Ureter (tissue), 1 donor: ENCODE results near the gene CRYBA1. TPM values are rescaled to one million over a fixed set of nuclear protein-coding genes. Genes with fewer than 3 reads are reported as not detected.

Source experiments
- DNase-seq: peaks from one replicate; pipeline ENCODE4 v3.0.0-alpha.2; 2020; ENCODE audit warnings: low spot score
- total RNA-seq: library from RNA; stranded (reverse); gene quantifications from one replicate; pipeline ENCODE4 v1.2.4, GENCODE V29; 2023
- donor health status: DM: yes; HTN: yes; CAD: no.

The CRYBA1 gene
- total RNA-seq, 1 donor from 2014 or later: not detected

DNA sequence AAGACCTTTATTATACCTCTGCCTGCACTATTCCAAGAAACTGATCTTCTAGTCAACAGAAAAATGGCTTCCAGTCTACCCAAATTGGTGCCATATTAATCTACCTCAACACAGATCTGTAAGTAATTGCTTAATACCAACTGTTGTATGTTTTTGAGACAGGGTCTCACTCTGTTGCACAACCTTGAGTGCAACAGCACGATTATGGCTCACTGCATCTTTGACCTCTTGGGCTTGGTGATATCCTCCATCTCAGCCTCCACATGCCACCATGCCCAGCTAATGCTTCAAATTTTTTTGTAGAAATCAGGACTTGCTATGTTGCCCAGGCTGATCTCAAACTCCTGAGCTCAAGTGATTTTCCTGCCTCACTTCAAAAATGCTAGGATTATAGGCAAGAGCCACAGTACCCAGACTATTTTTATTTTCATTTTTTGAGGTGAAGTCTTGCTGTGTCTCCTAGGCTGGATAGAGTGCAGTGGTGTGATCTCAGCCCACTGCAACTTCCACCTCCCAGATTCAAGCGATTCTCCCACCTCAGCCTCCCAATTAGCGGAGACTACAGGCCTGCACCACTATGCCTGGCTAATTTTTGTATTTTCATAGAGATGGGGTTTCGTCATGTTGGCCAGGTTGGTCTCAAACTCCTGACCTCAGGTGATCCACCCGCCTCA is 32.9 kb downstream of the CRYBA1 start:
- no peak for DNase-seq

DNA sequence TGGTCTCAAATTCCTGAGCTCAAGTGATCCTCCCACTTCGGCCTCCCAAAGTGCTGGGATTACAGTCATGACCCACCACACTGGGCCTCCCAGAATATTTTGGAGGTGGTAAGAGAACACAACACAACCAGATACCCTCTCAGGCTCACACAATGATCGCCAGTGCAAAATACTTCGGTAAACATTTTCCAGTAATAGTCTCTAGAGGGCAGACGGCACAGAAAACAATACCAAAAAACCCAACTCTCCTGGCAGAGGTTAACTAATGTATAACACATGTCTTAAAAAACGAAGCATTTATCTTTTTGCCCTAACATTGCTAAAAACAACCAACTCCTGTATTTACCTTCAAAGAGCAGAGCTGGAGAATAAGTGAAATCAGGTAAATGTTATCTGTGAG is 36.8 kb downstream of the CRYBA1 start:
- DNase-seq: no peak

- no peak for DNase-seq
Measured at GRCh38 chr17:29283961-29284360, 37.3 kb downstream of the CRYBA1 start.

- DNase-seq: no peak
Measured at GRCh38 chr17:29289852-29290251, 43.2 kb downstream of the CRYBA1 start.

- no peak for DNase-seq
Measured at GRCh38 chr17:29291163-29291752, 44.6 kb downstream of the CRYBA1 start.

DNA sequence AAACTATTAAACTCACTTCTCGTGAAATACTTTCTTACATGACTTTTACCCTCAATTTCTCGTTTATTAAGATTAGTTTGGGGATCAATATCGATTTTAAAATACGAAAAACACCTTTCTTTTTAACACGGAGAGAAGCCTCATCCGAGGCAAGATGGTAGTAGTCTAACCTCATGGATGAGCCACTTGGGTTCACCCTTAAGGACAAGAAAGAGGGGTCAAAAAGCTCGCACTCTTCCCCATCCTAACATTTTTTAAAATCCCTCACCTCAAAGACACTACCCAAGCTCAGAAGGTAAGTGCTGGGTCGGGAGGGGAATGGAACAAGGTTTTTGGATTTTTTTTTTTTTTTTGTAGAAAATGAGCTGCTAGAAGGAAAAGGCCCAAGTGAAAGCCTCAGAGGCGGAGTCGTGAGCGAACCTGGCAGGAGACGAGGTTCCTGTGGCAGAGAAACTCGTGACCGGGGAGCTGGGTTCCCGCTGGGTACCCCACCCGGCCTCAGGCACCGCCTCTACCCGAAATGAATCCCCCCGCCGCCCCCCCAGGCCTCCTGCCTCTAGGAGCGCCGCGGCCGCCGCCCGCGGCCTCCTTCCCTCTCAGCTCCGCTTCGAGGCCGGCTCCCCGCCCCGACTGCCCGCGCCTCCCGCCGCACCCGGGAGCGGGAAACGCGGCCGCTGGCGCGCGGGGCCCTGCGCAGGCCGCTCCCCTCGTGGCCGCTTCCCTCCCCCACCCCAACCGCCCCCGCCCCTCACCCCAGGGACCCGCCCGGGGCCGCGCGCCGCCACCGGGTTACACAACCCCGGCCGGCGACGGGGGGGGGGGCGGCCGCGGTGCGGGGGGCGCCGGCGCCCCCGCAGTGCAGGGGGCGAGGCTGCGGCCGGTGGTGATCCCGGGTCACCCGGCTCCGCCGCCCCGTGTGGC is 45.7 kb downstream of the CRYBA1 start:
- DNase-seq: peak; percentile 79

DNA sequence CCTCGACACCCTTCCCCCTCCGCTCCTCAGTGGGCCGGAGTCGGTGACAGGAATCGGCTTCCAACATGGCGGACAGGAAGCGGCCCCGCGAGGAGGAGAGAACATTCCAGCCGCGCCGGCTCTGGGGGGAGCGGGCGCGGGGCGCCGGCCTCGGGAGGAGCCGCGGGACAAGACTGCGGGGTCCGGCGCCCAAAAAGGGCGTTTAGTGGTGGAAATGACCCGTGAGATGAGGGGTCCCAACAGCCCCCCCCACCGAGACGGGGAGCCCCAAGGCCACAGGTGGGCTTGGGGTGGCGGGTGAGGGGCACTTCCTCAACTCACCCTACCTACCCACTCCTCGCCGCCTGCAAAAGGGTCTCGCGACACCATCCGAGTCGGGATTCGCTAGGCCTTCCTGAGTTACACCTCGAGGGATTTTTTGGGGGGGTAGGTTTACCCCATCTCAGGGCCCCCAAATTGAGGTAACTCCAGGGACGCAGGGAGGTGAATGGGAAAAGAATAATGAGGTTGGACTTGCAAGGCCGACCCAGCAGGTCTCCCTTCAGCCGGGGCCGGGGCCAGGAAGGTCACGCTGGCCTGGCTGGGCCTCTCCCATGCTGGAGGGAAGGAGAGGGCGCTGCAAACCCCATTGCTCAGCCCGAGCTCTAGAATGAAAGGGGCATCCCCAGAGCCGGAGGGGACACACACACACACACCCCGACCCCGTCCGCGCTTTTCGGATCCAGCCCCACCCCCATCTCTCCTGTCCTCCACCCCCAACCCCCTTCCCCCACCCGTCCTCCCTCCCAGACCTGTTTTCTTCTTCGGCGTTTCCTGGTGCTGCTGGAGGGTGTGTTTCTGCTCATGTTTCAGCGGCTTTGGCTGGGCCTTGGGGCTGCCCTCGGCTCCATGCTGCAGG is 46.6 kb downstream of the CRYBA1 start:
- peak; percentile 67 for DNase-seq

GRCh38 chr17:29293890-29294579 is 47.4 kb downstream of the CRYBA1 start, which contains the start of gene NUFIP2:
TSS of gene NUFIP2 (minus strand) at chr17:29294148. CDS start at chr17:29294059, 89 bp downstream.
- peak; percentile 99 for DNase-seq

DNA sequence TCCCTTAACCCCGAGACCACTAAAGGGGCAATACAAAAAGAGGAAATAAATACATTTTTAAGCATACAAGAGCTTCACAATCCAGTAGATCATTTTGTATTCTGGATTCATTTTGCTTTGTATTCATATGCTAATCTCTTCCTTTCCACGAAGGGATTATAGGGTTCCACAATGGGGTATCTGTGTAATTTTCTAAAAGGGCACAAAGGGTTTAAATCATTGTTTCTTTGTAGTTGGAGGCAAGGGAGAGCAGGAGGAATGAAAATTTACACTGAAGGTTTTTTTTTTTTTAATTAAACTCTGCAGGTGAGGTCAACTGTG is 47.9 kb downstream of the CRYBA1 start:
- DNase-seq: no peak

GRCh38 chr17:29295420-29295819 is 48.8 kb downstream of the CRYBA1 start:
- no peak for DNase-seq

- no peak for DNase-seq
Measured at GRCh38 chr17:29299031-29299430, 52.4 kb downstream of the CRYBA1 start.

DNA sequence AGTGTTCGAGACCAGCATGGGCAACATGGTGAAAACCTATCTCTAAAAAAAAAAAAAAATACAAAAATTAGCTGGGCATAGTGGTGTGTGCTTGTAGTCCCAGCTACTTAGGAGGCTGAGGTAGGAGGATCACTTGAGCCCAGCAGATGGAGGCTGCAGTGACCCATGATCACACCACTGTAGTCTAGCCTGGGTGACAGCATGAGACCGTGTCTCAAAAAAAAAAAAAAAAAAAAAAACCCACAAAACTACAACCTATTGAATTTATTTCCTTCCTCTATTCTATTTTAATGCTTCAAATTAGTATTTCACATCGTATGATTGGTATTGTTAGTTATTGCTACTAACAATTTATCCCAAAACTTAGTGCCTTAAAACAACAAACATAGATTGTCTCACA is 56.7 kb downstream of the CRYBA1 start:
- DNase-seq: no peak

Other genes starting within 250 kb of the CRYBA1 start
- gene SEZ6, start 240.8 kb upstream of the CRYBA1 start, total RNA-seq: not detected
- 2.8 TPM for gene PIPOX, start 203.7 kb upstream of the CRYBA1 start, total RNA-seq
- gene MYO18A, start 66.5 kb upstream of the CRYBA1 start, total RNA-seq: 74.5 TPM
- 83.8 TPM for gene NUFIP2, start 47.3 kb downstream of the CRYBA1 start, total RNA-seq
- gene TAOK1, start 143.5 kb downstream of the CRYBA1 start, total RNA-seq: 92.4 TPM